ENCODE data around the gene TMEM54.

TMEM54 gene

DNA sequence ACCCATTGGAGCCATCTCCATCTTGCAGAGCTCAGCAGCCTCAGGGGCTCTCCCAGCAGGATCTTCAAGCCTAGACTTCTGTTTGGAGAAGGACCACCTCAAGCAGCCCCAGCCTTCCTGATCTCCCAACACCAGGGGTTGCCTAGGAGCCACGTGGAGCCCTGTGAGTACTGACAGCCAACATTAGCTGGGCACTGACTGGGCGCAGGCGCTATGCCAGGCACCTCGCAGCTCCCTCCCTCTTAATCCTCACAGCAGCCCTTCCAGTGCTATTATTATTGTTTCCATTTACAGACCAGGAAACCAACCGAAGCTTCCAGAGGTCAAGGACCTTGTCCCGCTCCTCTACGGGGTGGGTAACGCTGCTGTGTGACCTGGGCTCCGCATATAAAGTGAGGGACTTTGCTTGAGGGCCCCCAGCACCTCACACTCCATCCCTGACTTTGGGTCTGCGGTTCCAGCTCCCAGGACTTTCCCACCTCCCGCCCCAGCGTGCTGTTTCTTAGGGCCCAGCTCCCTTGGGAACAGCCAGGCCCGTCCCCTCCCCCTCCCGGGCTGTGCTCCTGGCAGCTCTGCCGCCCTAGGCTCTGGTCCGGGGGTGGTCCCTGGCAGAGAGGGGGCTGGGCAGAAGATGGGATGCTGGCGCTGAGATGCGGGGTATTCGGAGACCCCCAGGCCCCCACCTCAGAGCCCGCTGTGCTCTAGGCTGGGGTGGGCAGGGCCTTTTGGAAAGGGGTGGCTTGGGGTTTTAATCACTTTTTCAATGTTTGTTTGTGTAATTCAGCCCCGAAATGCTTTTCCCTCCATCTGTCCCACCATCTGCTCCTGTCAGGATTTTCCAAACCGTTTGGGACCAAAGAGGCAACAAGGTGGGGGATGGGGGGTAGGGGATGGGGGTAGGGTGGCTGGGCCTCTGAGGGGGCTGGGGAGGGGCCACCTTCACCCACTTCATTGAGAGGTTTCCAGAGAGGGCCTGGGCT is 19.0 kb downstream of the TMEM54 start:
- no peaks in the 10 kb centered on the region for H3K36me3 Mint-ChIP-seq
- no peaks in the 10 kb centered on the region for H3K9me3 Mint-ChIP-seq
- no peaks in the 10 kb centered on the region for H3K4me1 Mint-ChIP-seq
- peaks cover 13% of the 10 kb centered on the region for H3K27me3 Mint-ChIP-seq
- H3K27ac Mint-ChIP-seq = no peak overlapping the region
- H3K4me3 Mint-ChIP-seq = no peak overlapping the region

DNA sequence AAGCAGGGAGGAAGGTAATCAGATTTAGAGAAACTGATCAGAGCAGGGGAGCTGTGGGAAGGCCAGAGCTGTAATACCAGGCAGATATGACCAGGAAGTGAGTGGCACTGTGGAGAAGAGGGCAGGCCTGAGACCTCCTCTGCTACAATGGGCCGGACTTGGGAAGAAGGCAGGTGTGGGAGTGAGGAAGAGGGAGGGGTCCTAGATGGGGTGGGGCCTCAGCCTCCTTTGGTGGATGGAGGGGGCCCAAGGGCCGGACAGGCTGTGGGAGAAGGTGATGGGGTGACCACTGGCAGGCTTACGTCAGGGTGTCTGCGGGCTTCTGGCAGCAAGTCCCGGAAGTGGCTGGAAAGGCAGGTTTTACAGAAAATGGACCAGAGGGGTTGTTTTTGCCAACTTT is 19.9 kb downstream of the TMEM54 start:
- no peak overlapping the region for H3K4me3 Mint-ChIP-seq
- no peaks in the 10 kb centered on the region for H3K36me3 Mint-ChIP-seq
- no peaks in the 10 kb centered on the region for H3K4me1 Mint-ChIP-seq
- H3K27ac Mint-ChIP-seq = no peak overlapping the region
- no peaks in the 10 kb centered on the region for H3K9me3 Mint-ChIP-seq
- H3K27me3 Mint-ChIP-seq = peaks cover 11% of the 10 kb centered on the region

DNA sequence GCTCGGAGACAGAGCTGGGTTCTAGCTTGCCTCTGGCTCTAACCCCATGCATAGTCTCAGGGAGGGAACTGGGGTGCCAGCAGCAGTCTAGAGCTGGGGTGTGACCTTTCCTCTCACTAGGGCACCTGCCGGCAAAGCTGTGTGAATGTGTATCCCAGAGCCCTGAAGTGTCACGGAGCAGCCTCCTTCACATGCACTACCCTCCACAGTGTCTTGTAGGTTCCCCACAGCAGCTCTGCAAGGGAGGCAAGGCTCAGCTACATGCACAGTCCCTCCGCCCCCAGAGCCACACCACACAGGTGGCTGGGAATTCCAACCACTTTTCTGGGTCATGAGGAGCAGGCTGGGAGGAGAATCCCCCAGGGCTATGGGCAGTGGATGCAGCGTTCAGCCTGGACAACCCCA is 22.6 kb downstream of the TMEM54 start:
- Mint-ChIP-seq H3K4me1 (no peaks in the 10 kb centered on the region), H3K4me3 (no peak overlapping the region), H3K36me3 (no peaks in the 10 kb centered on the region), H3K27me3 (peaks cover 22% of the 10 kb centered on the region), H3K27ac (no peak overlapping the region), H3K9me3 (no peaks in the 10 kb centered on the region)

DNA sequence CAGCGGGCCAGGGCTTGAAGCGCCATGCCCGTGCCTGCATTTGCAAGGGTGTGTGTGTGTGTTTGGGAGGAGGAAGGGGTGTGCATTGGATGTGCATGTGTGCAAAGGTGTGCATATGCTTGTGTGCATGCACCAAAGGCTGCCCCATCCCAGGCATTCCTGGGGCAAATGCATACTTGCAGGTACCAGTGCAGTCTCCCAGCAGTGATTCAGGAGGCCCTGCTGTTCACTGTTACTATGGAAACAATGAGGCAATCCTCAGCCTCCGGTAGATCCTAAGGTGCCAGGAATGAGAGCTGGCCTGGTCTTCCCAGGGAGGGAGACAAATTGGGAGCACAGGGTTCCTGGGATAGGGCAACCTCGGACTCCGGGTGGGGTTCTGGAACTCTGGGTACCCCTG is 23.0 kb downstream of the TMEM54 start:
- Mint-ChIP-seq H3K9me3 (no peaks in the 10 kb centered on the region), H3K27me3 (peaks cover 22% of the 10 kb centered on the region), H3K4me3 (no peak overlapping the region), H3K4me1 (no peaks in the 10 kb centered on the region), H3K27ac (no peak overlapping the region), H3K36me3 (no peaks in the 10 kb centered on the region)

DNA sequence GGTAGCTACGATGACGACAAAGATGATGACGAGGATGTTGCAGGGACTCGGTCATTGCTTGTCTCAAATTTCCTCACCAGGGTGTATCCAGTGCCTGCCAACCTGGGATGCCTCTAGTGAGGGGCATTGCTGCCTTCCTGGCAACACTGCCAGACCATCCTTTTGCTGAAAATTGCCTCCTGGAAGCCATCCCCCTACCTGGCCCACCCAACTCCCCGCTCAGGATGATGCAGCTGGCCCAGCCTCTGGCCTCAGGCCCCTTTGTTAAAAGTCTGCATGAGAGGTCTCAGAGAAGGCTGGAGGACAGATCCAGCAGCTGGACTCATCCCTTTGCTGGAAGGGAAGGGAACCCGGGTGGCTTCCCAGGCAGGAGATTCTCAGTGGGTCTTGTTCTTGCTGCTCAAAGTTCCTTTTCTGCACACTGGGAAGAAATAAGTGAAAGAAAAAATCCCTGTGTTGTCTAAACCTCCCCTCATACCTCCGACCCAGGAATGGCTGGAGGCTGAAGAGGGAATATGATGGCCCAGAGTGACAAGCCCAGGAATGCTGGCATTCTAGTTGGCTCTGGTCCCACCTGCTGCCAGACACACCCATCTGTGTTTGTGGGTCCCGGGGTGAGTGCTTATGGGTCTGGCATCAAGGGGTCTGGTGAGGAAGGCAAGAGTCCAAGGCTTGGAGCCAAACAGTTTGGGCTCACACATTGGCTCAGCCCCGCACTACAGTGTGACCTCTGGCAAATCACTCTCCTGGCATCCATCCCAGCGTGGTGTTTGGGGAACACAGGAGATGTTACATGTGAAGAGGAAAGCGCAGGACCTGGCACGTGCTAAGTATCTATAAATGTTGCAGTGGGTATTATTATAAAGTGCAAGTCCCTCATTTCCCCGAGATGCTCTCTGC is 23.7 kb downstream of the TMEM54 start:
- Mint-ChIP-seq H3K4me3 (no peak overlapping the region), H3K36me3 (no peaks in the 10 kb centered on the region), H3K27ac (no peak overlapping the region), H3K27me3 (peaks cover 24% of the 10 kb centered on the region), H3K4me1 (no peaks in the 10 kb centered on the region), H3K9me3 (no peaks in the 10 kb centered on the region)

DNA sequence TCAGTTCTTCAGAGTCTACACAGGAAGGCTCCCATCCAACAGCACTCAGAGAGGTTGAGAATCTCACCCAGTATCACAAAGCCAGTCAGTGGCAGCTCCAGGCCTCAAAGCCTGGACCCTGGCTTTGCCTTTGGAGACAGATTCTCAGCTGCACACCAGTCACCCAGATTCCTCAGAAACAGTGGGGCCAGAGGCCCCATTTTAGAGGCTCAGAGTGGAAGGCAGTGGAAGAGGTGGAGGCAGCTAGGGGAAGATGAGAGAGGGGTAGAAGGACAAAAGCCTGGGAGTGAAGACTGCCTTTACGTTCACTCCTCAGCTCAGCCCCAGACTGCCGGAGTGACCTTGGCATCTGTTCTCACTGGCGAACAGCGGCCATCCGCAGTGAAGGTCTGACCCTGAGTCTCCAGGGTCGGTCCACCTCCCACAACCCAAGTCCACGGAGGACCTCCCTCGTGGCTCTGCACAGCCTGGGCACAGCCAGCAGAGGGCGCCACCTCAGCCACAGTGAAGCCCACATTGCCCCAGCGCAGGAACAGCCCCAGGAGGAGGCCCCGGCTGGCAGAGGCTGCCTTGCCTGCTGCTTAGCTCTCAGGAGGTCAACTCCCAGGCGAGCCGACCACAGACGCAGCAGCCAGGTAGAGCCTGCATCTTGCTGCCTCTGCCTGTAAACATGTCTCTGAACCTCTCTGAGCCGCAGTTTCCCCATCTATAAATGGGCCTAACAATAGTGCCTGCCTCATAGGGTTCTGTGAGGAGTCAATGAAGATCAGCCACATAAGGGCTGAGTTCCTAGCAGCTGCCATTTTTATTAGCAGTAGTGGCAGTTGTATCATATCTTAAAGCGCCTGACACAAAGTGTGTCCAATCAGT is 24.6 kb downstream of the TMEM54 start:
- H3K4me1 Mint-ChIP-seq = peaks cover 2% of the 10 kb centered on the region
- H3K27ac Mint-ChIP-seq = no peak overlapping the region
- no peaks in the 10 kb centered on the region for H3K36me3 Mint-ChIP-seq
- peaks cover 29% of the 10 kb centered on the region for H3K27me3 Mint-ChIP-seq
- H3K9me3 Mint-ChIP-seq = no peaks in the 10 kb centered on the region
- no peak overlapping the region for H3K4me3 Mint-ChIP-seq

DNA sequence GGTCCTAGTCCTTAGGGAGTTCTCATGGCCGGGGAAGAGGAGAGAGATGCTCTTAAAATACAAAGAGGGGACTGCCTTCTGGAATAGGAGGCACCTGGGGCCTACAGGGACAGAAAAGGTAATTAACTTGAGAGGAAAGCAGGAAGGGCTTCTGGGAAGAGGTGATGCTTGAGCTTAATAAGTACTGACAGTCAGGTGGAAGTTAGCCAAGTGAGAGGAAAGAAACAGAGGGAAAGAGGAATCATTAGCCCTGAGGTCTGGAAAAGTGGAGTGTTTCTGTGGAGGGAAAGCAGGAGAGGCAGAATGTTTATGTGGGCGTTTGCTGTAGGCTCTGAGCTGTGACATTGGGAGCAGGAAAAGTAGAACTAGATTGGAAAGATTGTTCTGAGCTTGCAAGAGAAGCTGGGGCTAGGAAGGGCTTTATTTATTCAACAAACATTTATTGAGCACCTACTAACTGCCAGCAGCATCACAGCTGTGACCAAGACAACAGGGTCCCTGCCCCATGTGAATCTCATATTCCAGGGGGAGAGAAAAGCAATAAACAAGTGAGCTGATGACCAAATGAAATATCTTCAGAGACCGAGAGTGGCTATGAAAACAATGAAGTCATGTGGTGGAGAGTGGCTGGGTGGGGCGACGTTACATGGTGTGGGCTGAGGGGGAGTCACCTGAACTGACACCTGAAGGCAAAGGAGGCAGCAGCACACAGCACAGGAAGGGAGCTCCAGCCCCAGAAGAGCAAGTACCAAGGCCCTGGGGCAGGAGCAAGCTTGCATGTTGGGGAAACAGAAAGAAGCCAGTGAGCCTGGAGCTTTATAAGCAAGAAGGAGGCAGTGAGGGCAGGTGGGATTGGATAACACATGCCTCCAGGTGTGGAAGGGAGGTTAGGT is 26.1 kb downstream of the TMEM54 start:
- Mint-ChIP-seq H3K9me3 (no peaks in the 10 kb centered on the region), H3K27ac (no peak overlapping the region), H3K4me3 (no peak overlapping the region), H3K4me1 (peaks cover 10% of the 10 kb centered on the region), H3K36me3 (no peaks in the 10 kb centered on the region), H3K27me3 (peaks cover 37% of the 10 kb centered on the region)

DNA sequence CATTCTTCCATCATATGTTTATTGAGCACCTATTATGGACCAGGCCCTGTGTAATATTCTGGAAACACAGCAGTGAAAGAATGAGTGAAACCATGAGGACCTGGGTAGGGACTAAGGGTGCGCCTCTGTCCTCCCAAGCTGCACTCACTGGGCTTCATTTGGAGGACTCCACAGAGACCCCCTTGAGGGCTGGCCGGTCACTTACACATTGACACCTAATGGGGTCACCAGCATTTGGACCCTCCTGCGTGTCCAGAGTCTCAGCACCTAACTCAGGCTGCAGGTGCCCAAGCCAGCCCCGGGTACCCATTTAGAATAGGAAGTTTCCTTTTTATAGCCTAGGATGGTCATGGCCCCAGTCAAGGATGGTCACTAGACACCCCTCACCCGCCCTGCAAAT is 27.7 kb downstream of the TMEM54 start:
- H3K27me3 Mint-ChIP-seq = peaks cover 46% of the 10 kb centered on the region
- peaks cover 20% of the 10 kb centered on the region for H3K4me1 Mint-ChIP-seq
- H3K4me3 Mint-ChIP-seq = no peak overlapping the region
- H3K27ac Mint-ChIP-seq = no peak overlapping the region
- no peaks in the 10 kb centered on the region for H3K9me3 Mint-ChIP-seq
- H3K36me3 Mint-ChIP-seq = peaks cover 6% of the 10 kb centered on the region

DNA sequence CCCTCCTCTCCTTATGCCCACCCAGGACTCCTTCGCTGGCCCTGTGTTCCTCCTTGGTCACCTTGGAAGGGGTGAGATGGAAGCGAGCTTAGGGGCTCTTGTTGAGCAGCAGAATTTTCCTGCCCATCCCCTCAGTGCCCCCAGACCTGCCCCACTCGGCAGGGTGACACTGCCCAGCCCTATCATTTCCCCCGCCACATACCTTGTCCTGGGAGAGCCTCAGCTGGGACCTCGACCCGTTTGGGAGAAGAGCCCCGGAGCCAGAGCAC is 29.1 kb downstream of the TMEM54 start:
- H3K4me1 Mint-ChIP-seq = peaks cover 20% of the 10 kb centered on the region
- no peak overlapping the region for H3K4me3 Mint-ChIP-seq

DNA sequence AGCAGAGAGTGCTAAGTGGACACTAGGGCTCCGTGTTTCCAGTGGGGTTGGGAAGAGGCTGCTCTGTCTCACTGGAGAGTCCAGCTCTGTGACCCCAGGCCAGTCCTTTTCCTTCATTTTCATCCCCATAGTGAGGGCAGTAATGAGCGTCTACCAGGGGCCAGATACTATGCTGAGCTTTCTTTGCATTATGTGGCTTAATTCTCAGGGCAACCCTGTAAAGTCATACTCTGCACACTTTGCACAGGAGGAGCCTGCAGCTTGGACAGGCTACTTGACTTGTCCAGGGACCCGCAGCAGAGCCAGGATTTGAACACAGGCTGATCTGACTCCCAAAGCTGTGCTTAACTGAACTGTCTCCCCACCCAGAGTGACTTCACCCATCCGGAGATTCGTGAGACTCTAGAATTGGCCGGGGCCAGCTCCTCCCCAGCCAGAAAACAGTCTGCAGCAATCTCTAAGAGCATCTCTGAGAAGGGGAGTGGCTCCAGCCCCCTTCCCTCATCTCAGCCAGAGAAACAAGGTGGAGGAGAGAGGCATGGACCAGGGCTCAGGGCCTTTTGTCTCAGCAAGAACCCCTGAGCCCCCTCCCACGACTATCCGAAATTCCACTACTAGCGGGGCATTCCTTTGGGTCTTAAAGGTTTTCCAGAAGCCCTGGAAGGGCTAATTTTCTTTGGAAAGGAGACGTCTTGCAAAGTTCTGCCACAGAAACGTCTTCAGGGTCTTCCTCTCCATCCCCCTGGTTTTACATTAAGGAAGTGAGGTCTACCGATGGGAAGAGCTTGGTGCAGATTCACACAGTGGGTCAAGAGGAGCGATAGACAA is 29.6 kb downstream of the TMEM54 start:
- H3K36me3 Mint-ChIP-seq = peaks cover 8% of the 10 kb centered on the region
- peaks cover 20% of the 10 kb centered on the region for H3K4me1 Mint-ChIP-seq
- peak overlapping the region; percentile 61 for H3K27ac Mint-ChIP-seq
- peak overlapping the region; percentile 12 for H3K4me3 Mint-ChIP-seq
- no peaks in the 10 kb centered on the region for H3K9me3 Mint-ChIP-seq
- peaks cover 42% of the 10 kb centered on the region for H3K27me3 Mint-ChIP-seq

More for the DNA sequence above, 29.1 kb downstream of the TMEM54 start:
- Mint-ChIP-seq H3K27ac (no peak overlapping the region), H3K27me3 (peaks cover 42% of the 10 kb centered on the region), H3K9me3 (no peaks in the 10 kb centered on the region), H3K36me3 (peaks cover 8% of the 10 kb centered on the region)

DNA sequence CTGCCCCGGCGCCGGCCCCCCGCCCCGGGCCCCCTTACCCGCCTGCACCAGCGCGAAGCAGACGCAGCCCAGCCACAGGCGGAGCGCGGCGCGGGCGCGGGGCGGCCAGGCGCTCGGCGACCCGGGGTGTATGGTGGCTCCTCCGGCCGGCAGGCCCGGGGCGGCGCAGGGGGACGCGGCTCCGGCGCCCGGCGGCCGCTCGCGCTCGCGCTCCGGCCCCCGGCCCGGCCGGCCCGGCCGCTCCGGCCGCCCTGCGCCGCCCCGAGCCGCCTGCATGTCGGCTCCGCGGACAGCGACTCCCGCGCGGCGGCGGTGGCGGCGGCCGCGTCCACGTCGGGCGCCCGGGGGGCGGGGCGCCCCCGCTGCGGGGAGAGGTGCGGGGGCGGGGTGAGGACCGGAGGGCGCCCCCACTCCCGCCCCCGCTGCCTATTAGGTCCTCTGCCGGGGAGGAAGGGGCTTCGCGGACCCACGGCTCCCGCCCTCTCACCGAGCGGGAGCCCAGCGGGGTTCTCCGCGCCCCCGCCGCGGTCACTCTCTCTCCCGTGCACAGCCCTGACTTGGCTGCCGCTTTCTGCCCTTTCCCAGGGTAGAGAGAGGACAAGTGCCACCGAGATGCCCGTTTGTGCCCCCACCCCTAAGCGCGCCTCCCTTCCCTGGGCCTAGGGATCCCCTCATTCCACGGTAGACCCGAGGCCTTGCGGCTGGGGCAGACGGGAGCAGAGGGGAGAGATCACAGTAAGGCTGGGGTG is 30.4 kb downstream of the TMEM54 start, which contains the start of gene FNDC5:
FNDC5 (minus strand) TSS at position 298 of the 749 bp plus-strand sequence.
- peaks cover 10% of the 10 kb centered on the region for H3K36me3 Mint-ChIP-seq
- peak within 1 kb of the TSS; percentile 55 for H3K4me3 Mint-ChIP-seq
- H3K4me1 Mint-ChIP-seq = peaks cover 20% of the 10 kb centered on the region
- peaks cover 40% of the 10 kb centered on the region for H3K27me3 Mint-ChIP-seq
- H3K27ac Mint-ChIP-seq = peak within 1 kb of the TSS; percentile 61
- no peaks in the 10 kb centered on the region for H3K9me3 Mint-ChIP-seq

DNA sequence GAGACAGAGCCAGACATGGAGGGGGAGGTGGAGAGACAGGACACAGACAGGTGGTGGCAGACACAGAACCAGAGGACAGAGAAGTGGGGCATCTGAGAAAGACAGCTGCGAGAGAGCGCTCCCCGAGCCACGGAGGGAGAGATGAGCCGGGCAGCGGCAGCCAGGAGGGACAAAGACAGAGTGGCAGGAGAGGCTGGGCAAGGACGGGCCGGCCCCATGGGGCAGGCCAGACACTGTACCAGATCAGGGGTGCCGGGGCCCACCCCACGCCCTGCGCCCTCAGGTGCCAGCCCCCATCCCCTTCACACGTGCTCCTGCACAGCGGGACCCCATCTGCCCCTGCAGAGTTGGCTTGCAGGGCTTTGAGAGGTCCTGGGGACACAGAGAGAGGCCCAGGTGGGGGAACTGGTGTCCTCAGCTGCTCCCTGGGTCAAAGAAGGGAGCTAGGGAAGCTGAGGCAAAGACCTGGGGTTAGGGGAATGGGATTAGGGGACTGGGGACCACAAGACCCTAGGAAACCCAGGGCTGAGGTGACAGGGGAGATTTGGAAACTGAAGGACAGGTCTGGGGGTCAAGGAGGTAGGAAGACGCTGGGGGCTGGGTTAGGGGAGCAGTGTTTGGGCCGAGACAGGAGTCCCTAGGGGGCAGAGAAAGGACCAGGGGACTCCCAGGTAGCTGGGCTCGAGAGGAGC is 31.1 kb downstream of the TMEM54 start:
- peaks cover 20% of the 10 kb centered on the region for H3K4me1 Mint-ChIP-seq
- peaks cover 10% of the 10 kb centered on the region for H3K36me3 Mint-ChIP-seq
- H3K9me3 Mint-ChIP-seq = no peaks in the 10 kb centered on the region
- peaks cover 34% of the 10 kb centered on the region for H3K27me3 Mint-ChIP-seq
- peak overlapping the region; percentile 55 for H3K4me3 Mint-ChIP-seq
- H3K27ac Mint-ChIP-seq = no peak overlapping the region

Data from activated naive CD4-positive, alpha-beta T cell treated with anti-CD3 and anti-CD28 coated beads, Interleukin-2, amount 50 U/mL, for 24 hours (primary cell).